Measurements from ENCODE around the gene JTB.

JTB gene

DNA sequence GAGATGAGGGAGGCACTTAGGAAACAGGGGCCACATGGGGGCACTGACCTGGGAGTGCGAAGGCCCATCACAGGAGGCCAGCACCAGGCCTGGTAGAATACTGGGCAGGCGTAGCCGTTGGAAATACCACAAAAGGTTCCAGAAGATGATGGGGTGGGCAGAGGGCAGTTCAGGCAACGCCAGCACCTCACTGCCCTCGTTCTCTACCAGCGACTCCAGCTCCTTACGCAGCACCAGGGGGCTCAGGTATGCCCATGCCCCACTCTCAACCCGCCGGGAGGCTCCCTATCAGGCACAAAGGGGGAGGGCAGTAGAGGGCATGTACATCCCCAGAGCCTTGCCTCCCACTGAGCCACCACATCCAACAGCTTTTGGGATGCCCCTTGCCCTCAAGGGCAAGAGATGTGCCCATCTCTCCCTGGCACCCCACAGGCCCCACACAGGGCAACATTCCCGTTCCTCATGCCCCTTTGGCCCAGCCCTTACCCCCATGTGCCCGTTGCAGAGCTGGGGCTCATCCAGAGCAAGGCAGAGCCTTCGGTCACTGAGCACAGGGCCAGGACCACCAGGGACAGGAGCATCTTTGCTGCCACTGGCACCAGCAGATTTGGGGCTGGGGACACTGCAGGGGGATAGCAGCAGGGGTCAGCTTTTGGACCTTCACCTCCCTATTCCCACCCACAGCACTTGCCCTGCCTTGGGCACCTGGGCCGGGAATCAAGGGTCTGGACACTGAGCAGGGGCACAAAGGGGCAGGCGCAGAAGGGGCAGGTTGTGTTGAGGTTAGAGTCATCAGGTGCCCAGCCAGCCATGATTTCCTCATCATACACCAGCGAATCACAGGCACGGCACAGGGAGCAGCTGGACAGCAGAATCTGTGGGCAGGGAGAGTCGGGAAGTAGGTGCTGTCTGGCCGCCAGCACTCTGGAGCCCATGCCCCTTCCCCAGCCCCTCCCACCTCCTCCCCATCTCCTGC, 45.0 kb downstream of the JTB start:
- DNase-seq (ENCODE audit: low read depth): no peak

DNA sequence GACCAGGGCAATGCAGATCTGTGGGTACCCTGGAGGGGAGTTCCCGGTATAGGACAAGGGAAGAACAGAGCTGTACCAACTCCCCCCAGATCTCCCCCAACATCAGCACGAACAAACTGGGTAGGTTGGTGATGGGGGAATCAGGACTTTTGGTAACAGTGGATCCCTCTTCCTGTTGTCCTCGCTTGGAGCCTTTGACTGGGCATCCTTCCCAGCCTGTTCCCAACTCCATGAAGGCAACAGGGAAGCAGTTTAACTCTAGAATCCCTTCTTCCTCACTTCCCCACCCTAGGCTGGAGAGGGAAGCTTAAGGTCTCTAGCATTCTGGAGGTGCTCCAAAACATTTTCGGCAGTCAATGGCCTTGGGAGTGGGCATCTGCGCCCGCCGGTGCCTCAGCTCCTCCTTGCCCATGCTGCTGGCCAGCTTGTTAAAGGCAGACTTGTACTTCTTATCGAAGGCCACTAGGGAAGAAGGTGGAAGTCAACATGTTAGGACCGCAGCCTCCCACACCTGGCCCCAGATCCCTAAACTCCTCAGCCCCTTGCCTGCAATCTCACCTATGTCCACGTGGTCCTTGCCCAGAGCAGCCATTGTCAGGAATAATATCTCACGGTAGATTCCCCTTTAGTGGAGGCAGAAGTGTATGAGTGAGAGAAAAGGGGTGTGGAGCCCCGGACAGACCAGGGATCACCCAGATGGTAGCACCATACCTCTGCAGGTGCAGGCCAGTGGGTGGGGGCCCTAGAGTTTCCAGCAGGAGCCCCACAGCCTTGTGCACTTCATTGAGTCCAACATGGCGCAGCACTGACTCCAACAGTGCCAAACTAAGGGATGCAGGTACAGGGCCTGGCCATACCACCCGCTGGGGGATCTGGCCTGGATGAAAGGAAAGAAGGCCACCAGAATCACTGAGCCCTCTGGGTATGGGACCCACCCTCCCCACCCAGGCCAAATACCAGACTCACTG, 47.2 kb downstream of the JTB start:
- DNase-seq (ENCODE audit: low read depth): no peak

DNA sequence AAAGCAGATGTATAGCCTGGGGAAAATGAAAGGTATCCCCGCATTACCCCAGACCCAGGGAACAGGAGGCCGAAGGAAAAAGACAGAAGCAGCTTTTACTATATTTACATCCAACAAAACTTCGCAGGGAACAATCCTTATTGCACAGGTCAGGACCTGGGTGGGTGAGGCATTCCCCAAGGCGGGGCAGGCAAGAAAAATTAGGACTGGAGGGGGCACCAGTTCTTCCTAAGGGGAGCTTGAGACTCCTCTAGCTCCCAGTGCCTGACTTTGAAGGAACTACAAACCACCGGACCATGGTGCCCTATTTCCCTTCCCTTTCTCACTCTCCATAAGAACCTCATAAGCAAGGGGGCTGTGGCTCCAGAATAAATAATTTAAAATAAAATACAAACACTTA, 48.0 kb downstream of the JTB start:
- no peak for DNase-seq (ENCODE audit: low read depth)

DNA sequence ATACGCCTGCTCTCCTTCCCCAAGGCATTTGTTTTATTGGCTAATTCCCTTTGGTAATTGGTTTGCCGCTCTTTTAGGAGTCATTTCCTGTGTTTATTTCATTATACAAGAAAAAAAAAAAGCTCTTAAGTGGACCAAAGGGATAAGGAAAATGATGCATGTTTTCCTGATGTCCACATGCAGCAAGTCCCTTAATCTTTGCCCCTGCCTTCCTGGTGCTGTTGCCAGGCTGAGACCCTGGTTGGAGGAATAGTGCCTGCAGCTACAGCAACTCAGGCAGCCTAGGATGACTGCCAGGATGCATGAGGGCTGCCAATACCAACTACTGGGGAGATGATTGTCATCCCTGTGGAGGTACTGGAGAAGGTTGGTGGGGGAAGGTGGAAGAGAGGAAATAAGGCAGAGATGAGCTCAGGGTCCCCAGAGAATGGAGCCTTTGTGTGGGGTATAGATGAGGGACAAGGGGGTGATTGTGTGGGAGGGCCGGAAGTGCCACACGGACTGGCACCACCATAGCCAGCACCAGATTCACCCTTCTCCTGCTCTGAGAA, 48.6 kb downstream of the JTB start:
- DNase-seq (ENCODE audit: low read depth): no peak

DNA sequence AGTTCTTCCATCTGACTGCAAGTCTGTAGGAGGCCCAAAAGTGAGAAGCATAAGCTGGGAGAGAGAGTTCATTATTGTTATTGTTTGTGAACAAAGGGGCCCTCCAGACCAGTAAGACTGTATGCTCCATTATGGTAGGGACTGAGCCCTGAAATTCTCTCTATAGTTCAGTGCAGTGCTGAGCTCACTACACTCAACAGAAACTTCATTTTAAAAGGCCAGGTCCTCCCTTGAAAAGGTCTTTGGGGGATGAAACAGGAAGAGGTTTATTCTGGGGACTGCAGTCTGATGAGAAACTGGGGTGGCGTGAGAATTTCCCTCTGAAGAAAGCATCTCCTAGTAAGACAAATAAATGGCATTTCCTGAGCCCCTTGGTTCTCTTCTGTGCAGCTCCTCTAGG, 49.2 kb downstream of the JTB start:
- DNase-seq (ENCODE audit: low read depth): no peak

DNA sequence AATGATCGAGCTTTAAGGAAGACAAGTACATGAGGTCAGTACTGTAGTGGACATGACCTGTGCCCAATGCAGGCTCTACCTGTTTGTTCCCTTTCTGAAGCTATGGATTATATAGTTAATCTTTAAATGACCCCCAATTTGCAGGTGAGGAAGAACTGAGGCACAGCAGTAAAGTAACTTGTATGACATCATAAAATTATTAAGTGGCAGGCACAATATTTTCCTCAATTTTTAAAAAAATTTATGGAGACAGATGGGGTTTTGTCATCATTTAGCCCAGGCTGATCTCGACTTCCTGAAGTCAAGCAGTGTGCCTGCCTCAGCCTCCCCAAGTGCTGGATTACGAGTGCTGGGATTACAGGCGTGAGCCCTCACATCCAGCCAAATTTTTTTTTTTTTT, 51.1 kb downstream of the JTB start:
- no peak for DNase-seq (ENCODE audit: low read depth)
